ENCODE results near the gene PRF1.

GRCh38 chr10:70616761-70617160 lies 14.2 kb upstream of the PRF1 start:
- TF ChIP-seq CTCF (IDR thresholded peaks at IDR 0.05; ENCODE audit: poor library complexity) = no peak
- no peak for TF ChIP-seq EZH2 (IDR thresholded peaks at IDR 0.05; ENCODE audit: borderline replicate concordance)
- no peak for TF ChIP-seq EZH2phosphoT487 (IDR thresholded peaks at IDR 0.05; ENCODE audit: low read depth, severe bottlenecking, unreplicated experiment)

Data from hepatocyte (in vitro differentiated cells).